ENCODE data around the gene LOXL3.

DNA sequence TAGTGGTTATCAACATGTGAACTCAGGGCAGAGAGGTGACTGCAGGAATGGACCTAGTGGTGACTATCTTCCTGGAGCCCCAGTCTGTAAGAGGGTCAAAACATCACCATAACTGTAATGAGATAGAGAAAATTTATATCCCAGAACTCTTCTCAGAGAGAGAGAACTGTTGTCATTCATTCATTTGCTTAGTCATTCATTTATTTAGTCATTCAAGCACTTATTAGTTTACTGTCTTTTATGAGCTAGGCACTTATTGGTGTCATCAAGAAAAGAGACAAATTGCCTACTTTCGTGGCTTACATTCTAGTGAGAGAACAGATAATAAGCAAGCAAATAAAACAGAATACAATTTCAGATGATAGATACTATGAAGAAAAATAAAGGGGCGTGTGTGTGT is 34.9 kb upstream of the LOXL3 start:
- TF ChIP-seq EZH2phosphoT487 (IDR thresholded peaks at IDR 0.05; ENCODE audit: borderline replicate concordance, low read length) (no peak), EZH2 (IDR thresholded peaks at IDR 0.05; ENCODE audit: low read length, unreplicated experiment) (no peak)
- TF ChIP-seq, protein P1, sequence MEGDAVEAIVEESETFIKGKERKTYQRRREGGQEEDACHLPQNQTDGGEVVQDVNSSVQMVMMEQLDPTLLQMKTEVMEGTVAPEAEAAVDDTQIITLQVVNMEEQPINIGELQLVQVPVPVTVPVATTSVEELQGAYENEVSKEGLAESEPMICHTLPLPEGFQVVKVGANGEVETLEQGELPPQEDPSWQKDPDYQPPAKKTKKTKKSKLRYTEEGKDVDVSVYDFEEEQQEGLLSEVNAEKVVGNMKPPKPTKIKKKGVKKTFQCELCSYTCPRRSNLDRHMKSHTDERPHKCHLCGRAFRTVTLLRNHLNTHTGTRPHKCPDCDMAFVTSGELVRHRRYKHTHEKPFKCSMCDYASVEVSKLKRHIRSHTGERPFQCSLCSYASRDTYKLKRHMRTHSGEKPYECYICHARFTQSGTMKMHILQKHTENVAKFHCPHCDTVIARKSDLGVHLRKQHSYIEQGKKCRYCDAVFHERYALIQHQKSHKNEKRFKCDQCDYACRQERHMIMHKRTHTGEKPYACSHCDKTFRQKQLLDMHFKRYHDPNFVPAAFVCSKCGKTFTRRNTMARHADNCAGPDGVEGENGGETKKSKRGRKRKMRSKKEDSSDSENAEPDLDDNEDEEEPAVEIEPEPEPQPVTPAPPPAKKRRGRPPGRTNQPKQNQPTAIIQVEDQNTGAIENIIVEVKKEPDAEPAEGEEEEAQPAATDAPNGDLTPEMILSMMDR (conservative IDR thresholded peaks at IDR 0.05; ENCODE audit: low read depth, low read length): no peak

All from PC-3 (cell line).